Activated CD4-positive, alpha-beta T cell treated with anti-CD3 and anti-CD28 coated beads, Interleukin-2, amount 50 U/mL, for 1 hour (primary cell): ENCODE results near the gene ZNHIT1.
A peak's percentile ranks its signal among the peaks of the same experiment; 100 is the strongest.

Experiments
- DNase-seq: peaks from one replicate; pipeline ENCODE4 v3.0.0-alpha.2; 2020

Gene ZNHIT1

GRCh38 chr7:101217388-101218235 lies at the start of gene ZNHIT1, which contains the start of gene PLOD3:
ZNHIT1 (plus strand) TSS chr7:101218165; CDS start chr7:101218196, 31 bp downstream.
PLOD3 (minus strand) TSS chr7:101217581; CDS start chr7:101217274, 307 bp downstream.
- DNase-seq: peak; percentile 96

- no peak for DNase-seq
Measured at GRCh38 chr7:101168412-101169049, 49.4 kb upstream of the ZNHIT1 start.

- DNase-seq: no peak
Measured at GRCh38 chr7:101169110-101169837, 48.7 kb upstream of the ZNHIT1 start.

- peak; percentile 80 for DNase-seq
Measured at GRCh38 chr7:101169838-101170551, 48.0 kb upstream of the ZNHIT1 start.

GRCh38 chr7:101170617-101171441 lies 47.1 kb upstream of the ZNHIT1 start:
- DNase-seq: no peak

- no peak for DNase-seq
Measured at GRCh38 chr7:101171442-101171837, 46.5 kb upstream of the ZNHIT1 start.

- no peak for DNase-seq
Measured at GRCh38 chr7:101172005-101172853, 45.7 kb upstream of the ZNHIT1 start.

- no peak for DNase-seq
Measured at GRCh38 chr7:101172854-101173751, 44.9 kb upstream of the ZNHIT1 start.

- peak; percentile 54 for DNase-seq
Measured at GRCh38 chr7:101173752-101174244, 44.2 kb upstream of the ZNHIT1 start.

GRCh38 chr7:101174322-101174854 lies 43.6 kb upstream of the ZNHIT1 start:
- no peak for DNase-seq

GRCh38 chr7:101175664-101176063 lies 42.3 kb upstream of the ZNHIT1 start:
- DNase-seq: no peak

GRCh38 chr7:101177644-101178043 lies 40.3 kb upstream of the ZNHIT1 start:
- no peak for DNase-seq

GRCh38 chr7:101179117-101179516 lies 38.8 kb upstream of the ZNHIT1 start:
- DNase-seq: no peak

- DNase-seq: no peak
Measured at GRCh38 chr7:101179713-101180112, 38.3 kb upstream of the ZNHIT1 start.

- no peak for DNase-seq
Measured at GRCh38 chr7:101180130-101180755, 37.7 kb upstream of the ZNHIT1 start, which contains the start of gene NAT16. NAT16 (minus strand) TSS chr7:101180293; CDS start chr7:101174807, 5,486 bp downstream.

- no peak for DNase-seq
Measured at GRCh38 chr7:101185258-101185839, 32.6 kb upstream of the ZNHIT1 start.

GRCh38 chr7:101186194-101186593 lies 31.8 kb upstream of the ZNHIT1 start:
- DNase-seq: no peak

- DNase-seq: no peak
Measured at GRCh38 chr7:101186844-101187428, 31.0 kb upstream of the ZNHIT1 start.
